Osteoblast (primary cell): ENCODE data around the gene ZNF217. TPM values are rescaled to one million over a fixed set of nuclear protein-coding genes. Genes with fewer than 3 reads are reported as not detected.

ENCODE experiments used
- DNase-seq: peaks from one replicate; pipeline ENCODE4 v3.0.0; 2011; ENCODE audit warnings: low spot score, mixed read lengths; ENCODE audit not compliant: insufficient read length; ENCODE audit errors: missing footprints
- H2AFZ ChIP-seq: 2 replicates; pipeline ENCODE4 v1.6.0; 2011; ENCODE audit warnings: mild to moderate bottlenecking, low read length
- H3K27ac ChIP-seq: 2 replicates; pipeline ENCODE4 v1.5.1; 2011; ENCODE audit warnings: mild to moderate bottlenecking, low read depth, low read length, moderate library complexity
- H3K27me3 ChIP-seq: 2 replicates; pipeline ENCODE4 v1.6.0; 2012; ENCODE audit warnings: mild to moderate bottlenecking, control low read depth, inconsistent platforms, low read length, moderate library complexity; ENCODE audit not compliant: insufficient read depth
- H3K36me3 ChIP-seq: 2 replicates; pipeline ENCODE4 v1.5.1; 2011; ENCODE audit warnings: mild to moderate bottlenecking, low read length, control low read depth, moderate library complexity; ENCODE audit not compliant: insufficient read depth
- H3K4me1 ChIP-seq: 2 replicates; pipeline ENCODE4 v1.5.1; 2011; ENCODE audit warnings: mild to moderate bottlenecking, low read length, control low read depth, moderate library complexity; ENCODE audit not compliant: insufficient read depth
- H3K4me2 ChIP-seq: 2 replicates; pipeline ENCODE4 v1.6.0; 2011; ENCODE audit warnings: mild to moderate bottlenecking, low read length; ENCODE audit not compliant: insufficient read depth
- H3K4me3 ChIP-seq: fragments of 200-600 bp; sonication (generic); 3 replicates; pipeline ENCODE4 v1.5.1; 2012; ENCODE audit warnings: mild to moderate bottlenecking, low read length, inconsistent platforms; ENCODE audit not compliant: insufficient read depth
- H3K79me2 ChIP-seq: 2 replicates; pipeline ENCODE4 v1.6.0; 2012; ENCODE audit warnings: mild to moderate bottlenecking, low read length, control low read depth, inconsistent platforms; ENCODE audit not compliant: insufficient read depth
- H3K9me3 ChIP-seq: 2 replicates; pipeline ENCODE4 v1.5.1; 2011; ENCODE audit warnings: low read depth, low read length, control low read depth
- H4K20me1 ChIP-seq: 2 replicates; pipeline ENCODE4 v1.6.0; 2012; ENCODE audit warnings: mild to moderate bottlenecking, low read length, control low read depth; ENCODE audit not compliant: insufficient read depth
- CTCF ChIP-seq: IDR thresholded peaks from 2 replicates; pipeline ENCODE4 v1.5.1; 2011; ENCODE audit warnings: mild to moderate bottlenecking, low read depth, low read length, moderate library complexity; ENCODE audit errors: extremely low read depth
- total RNA-seq: library from RNA; depleted of rRNA; stranded (reverse); fragments of >200 nt; gene quantifications from 2 replicates; pipeline ENCODE4 v1.2.3, GENCODE V29; 2012

Gene ZNF217
- total RNA-seq, 1 donor: 26.4 TPM

- Histone ChIP-seq H3K27ac (no peak overlapping the region), H3K36me3 (no peaks in the 10 kb centered on the region), H3K79me2 (no peaks in the 10 kb centered on the region), H3K4me3 (no peak overlapping the region), H3K4me1 (peaks cover 15% of the 10 kb centered on the region), H3K9me3 (no peaks in the 10 kb centered on the region), H4K20me1 (no peaks in the 10 kb centered on the region), H2AFZ (no peak overlapping the region), H3K4me2 (no peak overlapping the region), H3K27me3 (no peaks in the 10 kb centered on the region)
- DNase-seq: no peak
- TF ChIP-seq CTCF: no peak
Observed at GRCh38 chr20:53599378-53599777, 5.7 kb upstream of the ZNF217 start.

- Histone ChIP-seq H3K27ac (no peak overlapping the region), H2AFZ (no peak overlapping the region), H3K4me2 (no peak overlapping the region), H3K9me3 (no peaks in the 10 kb centered on the region), H3K36me3 (no peaks in the 10 kb centered on the region), H3K79me2 (no peaks in the 10 kb centered on the region), H4K20me1 (no peaks in the 10 kb centered on the region), H3K4me3 (no peak overlapping the region), H3K27me3 (no peaks in the 10 kb centered on the region), H3K4me1 (peaks cover 15% of the 10 kb centered on the region)
- TF ChIP-seq CTCF: no peak
- DNase-seq: no peak
Observed at GRCh38 chr20:53599044-53599362, 5.4 kb upstream of the ZNF217 start.

- no peaks in the 10 kb centered on the region for H4K20me1 ChIP-seq
- H3K4me1 ChIP-seq: peaks cover 15% of the 10 kb centered on the region
- H3K4me3 ChIP-seq: no peak overlapping the region
- no peak for TF ChIP-seq CTCF
- H2AFZ ChIP-seq: no peak overlapping the region
- no peak for DNase-seq
- no peak overlapping the region for H3K27ac ChIP-seq
- H3K9me3 ChIP-seq: no peaks in the 10 kb centered on the region
- H3K79me2 ChIP-seq: peaks cover under 1% of the 10 kb centered on the region
- H3K27me3 ChIP-seq: no peaks in the 10 kb centered on the region
- H3K4me2 ChIP-seq: no peak overlapping the region
- no peaks in the 10 kb centered on the region for H3K36me3 ChIP-seq
Observed at GRCh38 chr20:53598140-53599043, 4.8 kb upstream of the ZNF217 start.

- Histone ChIP-seq H4K20me1 (no peaks in the 10 kb centered on the region), H3K79me2 (peaks cover 7% of the 10 kb centered on the region), H3K4me2 (no peak overlapping the region), H2AFZ (no peak overlapping the region), H3K4me3 (no peak overlapping the region), H3K9me3 (no peaks in the 10 kb centered on the region), H3K27ac (no peak overlapping the region), H3K27me3 (no peaks in the 10 kb centered on the region), H3K4me1 (peaks cover 15% of the 10 kb centered on the region), H3K36me3 (no peaks in the 10 kb centered on the region)
- no peak for TF ChIP-seq CTCF
- no peak for DNase-seq
Observed at GRCh38 chr20:53597521-53598120, 4.0 kb upstream of the ZNF217 start.
